Liver (tissue), 9 donors: ENCODE measurements around the gene ANGPTL3. TPM values are rescaled to one million over a fixed set of nuclear protein-coding genes. Genes with fewer than 3 reads are reported as not detected.

Experiments
- DNase-seq: peaks from one replicate; pipeline ENCODE4 v3.0.0-alpha.2; 2017; ENCODE audit warnings: low spot score
- H3K27ac ChIP-seq, 2 donors: one replicate each; pipeline ENCODE4 v1.7.0; 2013; ENCODE audit warnings: inconsistent platforms in 2 of 2, low read length in 2 of 2, control low read depth in 1 of 2, low read depth in 1 of 2, mild to moderate bottlenecking in 1 of 2
- H3K27me3 ChIP-seq, 4 donors: one replicate each; pipeline versions ENCODE4 v1.6.1 to v1.7.0; 2013; ENCODE audit warnings: low read length in 3 of 4, inconsistent platforms in 1 of 4, mild to moderate bottlenecking in 1 of 4, moderate library complexity in 1 of 4; ENCODE audit not compliant: control insufficient read depth in 4 of 4, insufficient read depth in 4 of 4
- H3K36me3 ChIP-seq, 4 donors: one replicate each; pipeline versions ENCODE4 v1.6.1 to v1.7.0; 2013; ENCODE audit warnings: low read length in 3 of 4, mild to moderate bottlenecking in 3 of 4, low read depth in 1 of 4, moderate library complexity in 1 of 4; ENCODE audit not compliant: control insufficient read depth in 4 of 4, insufficient read depth in 3 of 4
- H3K4me1 ChIP-seq, 4 donors: one replicate each; pipeline versions ENCODE4 v1.6.1 to v1.7.0; 2013; ENCODE audit warnings: low read length in 3 of 4, mild to moderate bottlenecking in 3 of 4, moderate library complexity in 1 of 4; ENCODE audit not compliant: control insufficient read depth in 4 of 4, insufficient read depth in 4 of 4
- H3K4me3 ChIP-seq, 3 donors: one replicate each; pipeline versions ENCODE4 v1.6.1 to v1.7.0; 2013; ENCODE audit warnings: low read length in 3 of 3, control low read depth in 1 of 3, low read depth in 1 of 3, mild to moderate bottlenecking in 1 of 3
- H3K9ac ChIP-seq, 2 donors: one replicate each; pipeline ENCODE4 v1.7.0; 2013; ENCODE audit warnings: low read length in 2 of 2, mild to moderate bottlenecking in 2 of 2, moderate library complexity in 2 of 2, control low read depth in 1 of 2, low read depth in 1 of 2
- H3K9me3 ChIP-seq, 4 donors: one replicate each; pipeline versions ENCODE4 v1.6.1 to v1.7.0; 2013; ENCODE audit warnings: low read length in 3 of 4; ENCODE audit not compliant: control insufficient read depth in 4 of 4
- ATF3 ChIP-seq: IDR thresholded peaks from 2 replicates; pipeline ENCODE4 v1.6.1; 2016; ENCODE audit warnings: antibody characterized with exemption
- CTCF ChIP-seq: fragments of 150-350 bp; IDR thresholded peaks from 2 replicates; pipeline ENCODE4 v1.5.1; 2017; ENCODE audit warnings: improper control_type of control experiment, low read depth, low read length; ENCODE audit not compliant: missing input control
- EGR1 ChIP-seq, 2 donors: IDR thresholded peaks; 2 replicates each; pipeline ENCODE4 v1.6.1; 2016 to 2018; ENCODE audit warnings: antibody characterized with exemption in 2 of 2, low read depth in 2 of 2
- FOXA1 ChIP-seq: IDR thresholded peaks from 2 replicates; pipeline ENCODE4 v1.6.1; 2016; ENCODE audit warnings: antibody characterized with exemption
- FOXA2 ChIP-seq: IDR thresholded peaks from 2 replicates; pipeline ENCODE4 v1.6.1; 2016; ENCODE audit warnings: antibody characterized with exemption
- GABPA ChIP-seq, 2 donors: IDR thresholded peaks in 1 of 2; conservative IDR thresholded peaks in 1 of 2; 2 replicates each; pipeline ENCODE4 v1.6.1; 2016; ENCODE audit warnings: antibody characterized with exemption in 2 of 2, mild to moderate bottlenecking in 1 of 2, moderate library complexity in 1 of 2
- HNF4A ChIP-seq, 2 donors: conservative IDR thresholded peaks; 2 replicates each; pipeline ENCODE4 v1.6.1; 2016; ENCODE audit warnings: antibody characterized with exemption in 2 of 2, mild to moderate bottlenecking in 2 of 2
- HNF4G ChIP-seq: IDR thresholded peaks from 2 replicates; pipeline ENCODE4 v1.6.1; 2016; ENCODE audit warnings: antibody characterized with exemption
- JUND ChIP-seq, 2 donors: IDR thresholded peaks; 2 replicates each; pipeline ENCODE4 v1.6.1; 2016; ENCODE audit warnings: antibody characterized with exemption in 2 of 2
- MAX ChIP-seq: IDR thresholded peaks from 2 replicates; pipeline ENCODE4 v1.6.1; 2016; ENCODE audit warnings: antibody characterized with exemption
- NR2F2 ChIP-seq: IDR thresholded peaks from 2 replicates; pipeline ENCODE4 v1.6.1; 2016; ENCODE audit warnings: antibody characterized with exemption
- RAD21 ChIP-seq, 2 donors: IDR thresholded peaks; 2 replicates each; pipeline ENCODE4 v1.6.1; 2016; ENCODE audit warnings: antibody characterized with exemption in 2 of 2, mild to moderate bottlenecking in 2 of 2
- REST ChIP-seq: IDR thresholded peaks from 2 replicates; pipeline ENCODE4 v1.6.1; 2016; ENCODE audit warnings: antibody characterized with exemption, mild to moderate bottlenecking
- RXRA ChIP-seq, 2 donors: IDR thresholded peaks; 2 replicates each; pipeline ENCODE4 v1.6.1; 2017 to 2018; ENCODE audit warnings: antibody characterized with exemption in 2 of 2, mild to moderate bottlenecking in 1 of 2
- SP1 ChIP-seq: IDR thresholded peaks from 2 replicates; pipeline ENCODE4 v1.6.1; 2018; ENCODE audit warnings: antibody characterized with exemption, mild to moderate bottlenecking
- TAF1 ChIP-seq: conservative IDR thresholded peaks from 2 replicates; pipeline ENCODE4 v1.6.1; 2016; ENCODE audit warnings: antibody characterized with exemption, mild to moderate bottlenecking
- YY1 ChIP-seq: IDR thresholded peaks from 2 replicates; pipeline ENCODE4 v1.6.1; 2016; ENCODE audit warnings: antibody characterized with exemption, mild to moderate bottlenecking
- ZBTB33 ChIP-seq: IDR thresholded peaks from 2 replicates; pipeline ENCODE4 v1.6.1; 2016; ENCODE audit warnings: antibody characterized with exemption
- WGBS: extraction: QIAGEN DNeasy Blood & Tissue Kit; methylation state at CpG from one replicate; pipeline ENCODE4 v1.1.7; 2013; 5-methylcytosine and 5-hydroxymethylcytosine counted together
- polyA plus RNA-seq, 2 donors: library from polyadenylated mRNA; stranded (reverse) in 1 of 2; unstranded in 1 of 2; fragments of 200-250 nt in 1 of 2; fragments of >200 nt in 1 of 2; fragmentation: Nextera tagmentation in 1 of 2; extraction: Ambion mirVana in 1 of 2; gene quantifications; one replicate each; pipeline versions ENCODE4 v1.2.1 to v1.2.3, GENCODE V29; 2013 to 2015
- total RNA-seq, 2 donors: library from RNA; depleted of rRNA; stranded (reverse); fragments of >200 nt; gene quantifications; one replicate each; pipeline ENCODE4 v1.2.3, GENCODE V29; 2014
- donor health status: healthy.
- donor health status: healthy.
- donor health status: healthy.
- donor health status: healthy.
- donor health status: healthy.

ANGPTL3 gene
- total and polyA plus RNA-seq, 4 donors: 121 to 238 (median 172) TPM

DNA sequence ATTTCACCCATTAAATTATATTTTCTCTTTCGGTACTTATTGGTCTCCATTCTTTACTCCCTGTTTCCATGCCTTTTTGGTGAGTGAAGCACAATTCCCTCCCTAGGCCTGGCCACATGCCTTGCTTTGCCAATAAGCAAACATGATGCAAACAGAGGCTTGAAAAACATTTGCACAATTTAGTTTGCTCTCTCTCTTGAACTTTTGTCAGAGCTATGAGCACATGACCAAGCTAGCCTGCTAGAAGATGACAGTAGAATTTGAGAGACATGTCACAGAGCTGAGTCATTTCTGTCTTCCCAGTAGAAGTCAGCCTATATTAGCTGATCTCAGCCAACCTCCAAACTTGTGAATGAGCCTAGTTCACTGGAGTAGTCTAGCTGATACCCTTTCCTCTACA, 24.6 kb downstream of the ANGPTL3 start (continued):
- TF ChIP-seq EGR1 (IDR thresholded peaks at IDR 0.05; ENCODE audit: low read depth in 2 of 2) (peak in 1 of 2 donors; percentile 63), RXRA (IDR thresholded peaks at IDR 0.05) (peak; percentile 91 to 93), GABPA (IDR thresholded peaks at IDR 0.05 in 1 of 2, conservative IDR thresholded peaks at IDR 0.05 in 1 of 2) (peak in 1 of 2 donors; percentile 29), TAF1 (peak; percentile 52), ATF3 (peak; percentile 99)

- no peak overlapping the region for H3K9ac ChIP-seq
- no peak for TF ChIP-seq NR2F2
- no peak for TF ChIP-seq ZBTB33
- no peak for TF ChIP-seq GABPA (IDR thresholded peaks at IDR 0.05 in 1 of 2, conservative IDR thresholded peaks at IDR 0.05 in 1 of 2)
- TF ChIP-seq EGR1 (IDR thresholded peaks at IDR 0.05; ENCODE audit: low read depth in 2 of 2): no peak
- no peak for TF ChIP-seq FOXA2
- no peak for TF ChIP-seq CTCF
- no peak for TF ChIP-seq SP1
- no peak for TF ChIP-seq RAD21 (IDR thresholded peaks at IDR 0.05)
- no peak for TF ChIP-seq FOXA1
- no peak for TF ChIP-seq YY1
- no peak for TF ChIP-seq RXRA (IDR thresholded peaks at IDR 0.05)
- no peak for TF ChIP-seq HNF4A (conservative IDR thresholded peaks at IDR 0.05)
- TF ChIP-seq JUND (IDR thresholded peaks at IDR 0.05): no peak
- no peak for TF ChIP-seq TAF1
- no peak for TF ChIP-seq ATF3
- TF ChIP-seq HNF4G: no peak
- no peak for TF ChIP-seq REST
- TF ChIP-seq MAX: no peak
- no peaks in the 10 kb centered on the region for H3K27me3 ChIP-seq
- peaks cover 2 to 8% (median 2%) of the 10 kb centered on the region in 4 donors for H3K4me1 ChIP-seq
- H3K4me3 ChIP-seq: no peak overlapping the region
- no peak overlapping the region for H3K27ac ChIP-seq
- H3K9me3 ChIP-seq: no peaks in the 10 kb centered on the region
- WGBS: 86% methylated on average over 1 of the region's 1 CpG
- H3K36me3 ChIP-seq: peaks cover 0 to 5% (median 2%) of the 10 kb centered on the region in 4 donors
- DNase-seq: no peak
Observed at GRCh38 chr1:62625415-62625814, 28.1 kb downstream of the ANGPTL3 start.
